Measurements from ENCODE around the gene LTBP2.

DNA sequence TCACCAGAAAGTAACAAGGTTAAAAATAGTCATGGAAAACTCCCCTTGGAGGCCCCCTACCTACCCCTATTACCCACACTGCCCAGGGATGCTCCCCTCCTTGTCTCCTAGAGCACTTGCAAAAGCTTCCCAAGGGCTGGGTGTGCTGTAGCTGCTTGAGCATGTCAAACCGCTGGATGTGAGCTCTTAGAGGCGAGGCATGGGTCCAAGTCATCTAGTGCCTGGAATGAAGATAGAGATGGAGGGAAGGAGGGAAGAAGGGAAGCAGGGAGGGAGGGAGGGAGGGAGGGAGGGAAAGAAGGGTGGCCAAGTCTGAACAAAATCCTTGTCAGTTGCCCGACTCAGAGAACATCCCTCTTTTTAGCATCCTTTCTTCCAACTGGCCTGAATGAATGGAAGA lies 43.1 kb downstream of the LTBP2 start:
- TF ChIP-seq YY1 (IDR thresholded peaks at IDR 0.05; ENCODE audit: low read depth) (no peak), RAD21 (IDR thresholded peaks at IDR 0.05; ENCODE audit: low read depth) (no peak), TCF12 (IDR thresholded peaks at IDR 0.05; ENCODE audit: low read depth) (no peak), ZBTB7A (IDR thresholded peaks at IDR 0.05; ENCODE audit: low read depth) (no peak), TAF1 (IDR thresholded peaks at IDR 0.05; ENCODE audit: low read depth) (no peak), CEBPB (IDR thresholded peaks at IDR 0.05) (no peak), EP300 (IDR thresholded peaks at IDR 0.05; ENCODE audit: borderline replicate concordance) (no peak), CREB1 (IDR thresholded peaks at IDR 0.05; ENCODE audit: low read depth) (no peak), FOXM1 (IDR thresholded peaks at IDR 0.05; ENCODE audit: borderline replicate concordance, low read depth) (no peak), TEAD4 (IDR thresholded peaks at IDR 0.05) (no peak)
- TF ChIP-seq, protein P1, sequence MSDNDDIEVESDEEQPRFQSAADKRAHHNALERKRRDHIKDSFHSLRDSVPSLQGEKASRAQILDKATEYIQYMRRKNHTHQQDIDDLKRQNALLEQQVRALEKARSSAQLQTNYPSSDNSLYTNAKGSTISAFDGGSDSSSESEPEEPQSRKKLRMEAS (IDR thresholded peaks at IDR 0.05): no peak
- TF ChIP-seq, protein P2, sequence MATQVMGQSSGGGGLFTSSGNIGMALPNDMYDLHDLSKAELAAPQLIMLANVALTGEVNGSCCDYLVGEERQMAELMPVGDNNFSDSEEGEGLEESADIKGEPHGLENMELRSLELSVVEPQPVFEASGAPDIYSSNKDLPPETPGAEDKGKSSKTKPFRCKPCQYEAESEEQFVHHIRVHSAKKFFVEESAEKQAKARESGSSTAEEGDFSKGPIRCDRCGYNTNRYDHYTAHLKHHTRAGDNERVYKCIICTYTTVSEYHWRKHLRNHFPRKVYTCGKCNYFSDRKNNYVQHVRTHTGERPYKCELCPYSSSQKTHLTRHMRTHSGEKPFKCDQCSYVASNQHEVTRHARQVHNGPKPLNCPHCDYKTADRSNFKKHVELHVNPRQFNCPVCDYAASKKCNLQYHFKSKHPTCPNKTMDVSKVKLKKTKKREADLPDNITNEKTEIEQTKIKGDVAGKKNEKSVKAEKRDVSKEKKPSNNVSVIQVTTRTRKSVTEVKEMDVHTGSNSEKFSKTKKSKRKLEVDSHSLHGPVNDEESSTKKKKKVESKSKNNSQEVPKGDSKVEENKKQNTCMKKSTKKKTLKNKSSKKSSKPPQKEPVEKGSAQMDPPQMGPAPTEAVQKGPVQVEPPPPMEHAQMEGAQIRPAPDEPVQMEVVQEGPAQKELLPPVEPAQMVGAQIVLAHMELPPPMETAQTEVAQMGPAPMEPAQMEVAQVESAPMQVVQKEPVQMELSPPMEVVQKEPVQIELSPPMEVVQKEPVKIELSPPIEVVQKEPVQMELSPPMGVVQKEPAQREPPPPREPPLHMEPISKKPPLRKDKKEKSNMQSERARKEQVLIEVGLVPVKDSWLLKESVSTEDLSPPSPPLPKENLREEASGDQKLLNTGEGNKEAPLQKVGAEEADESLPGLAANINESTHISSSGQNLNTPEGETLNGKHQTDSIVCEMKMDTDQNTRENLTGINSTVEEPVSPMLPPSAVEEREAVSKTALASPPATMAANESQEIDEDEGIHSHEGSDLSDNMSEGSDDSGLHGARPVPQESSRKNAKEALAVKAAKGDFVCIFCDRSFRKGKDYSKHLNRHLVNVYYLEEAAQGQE (IDR thresholded peaks at IDR 0.05; ENCODE audit: low read depth): no peak
- TF ChIP-seq, protein P3, sequence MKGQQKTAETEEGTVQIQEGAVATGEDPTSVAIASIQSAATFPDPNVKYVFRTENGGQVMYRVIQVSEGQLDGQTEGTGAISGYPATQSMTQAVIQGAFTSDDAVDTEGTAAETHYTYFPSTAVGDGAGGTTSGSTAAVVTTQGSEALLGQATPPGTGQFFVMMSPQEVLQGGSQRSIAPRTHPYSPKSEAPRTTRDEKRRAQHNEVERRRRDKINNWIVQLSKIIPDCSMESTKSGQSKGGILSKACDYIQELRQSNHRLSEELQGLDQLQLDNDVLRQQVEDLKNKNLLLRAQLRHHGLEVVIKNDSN (IDR thresholded peaks at IDR 0.05): no peak
